MM.1S (cell line): ENCODE data around the gene C12orf75.

Experiments used
- DNase-seq: peaks from one replicate; pipeline ENCODE4 v3.0.0-alpha.2; 2015
- H2AFZ ChIP-seq: fragments of 300-600 bp; sonication (generic); 2 replicates; pipeline ENCODE4 v1.6.0; 2016; ENCODE audit warnings: antibody characterized with exemption, low read length
- H3F3A ChIP-seq: fragments of 300-600 bp; sonication (generic); 2 replicates; pipeline ENCODE4 v1.6.1; 2016; ENCODE audit warnings: mild to moderate bottlenecking, antibody characterized with exemption, low read length, moderate library complexity, mixed read lengths; ENCODE audit not compliant: insufficient read depth
- H3K27ac ChIP-seq: fragments of 300-600 bp; sonication (generic); 2 replicates; pipeline ENCODE4 v1.5.1; 2016; ENCODE audit warnings: mild to moderate bottlenecking, low read length
- H3K27me3 ChIP-seq: fragments of 300-600 bp; sonication (generic); replicated peaks from 2 replicates; pipeline ENCODE4 v1.6.0; 2016; ENCODE audit warnings: low read length; ENCODE audit not compliant: insufficient read depth
- H3K36me3 ChIP-seq: fragments of 300-600 bp; sonication (generic); replicated peaks from 2 replicates; pipeline ENCODE4 v1.6.1; 2016; ENCODE audit warnings: mild to moderate bottlenecking, low read length, mixed read lengths; ENCODE audit not compliant: insufficient read depth
- H3K4me1 ChIP-seq: fragments of 300-600 bp; sonication (generic); 2 replicates; pipeline ENCODE4 v1.6.1; 2016; ENCODE audit warnings: low read length, mixed read lengths
- H3K4me2 ChIP-seq: fragments of 300-600 bp; sonication (generic); 2 replicates; pipeline ENCODE4 v1.6.0; 2016; ENCODE audit warnings: low read depth, low read length
- H3K4me3 ChIP-seq: fragments of 300-600 bp; sonication (generic); 2 replicates; pipeline ENCODE4 v1.5.1; 2016; ENCODE audit warnings: low read length, mixed read lengths
- H3K79me2 ChIP-seq: fragments of 300-600 bp; sonication (generic); 2 replicates; pipeline ENCODE4 v1.6.1; 2016; ENCODE audit warnings: mixed run types, low read length, mixed read lengths
- H3K9ac ChIP-seq: fragments of 300-600 bp; sonication (generic); 2 replicates; pipeline ENCODE4 v1.6.1; 2016; ENCODE audit warnings: low read length, mixed read lengths
- H3K9me2 ChIP-seq: fragments of 300-600 bp; sonication (generic); replicated peaks from 2 replicates; pipeline ENCODE4 v1.6.1; 2016; ENCODE audit warnings: mild to moderate bottlenecking, low read length, mixed read lengths; ENCODE audit not compliant: insufficient read depth
- H3K9me3 ChIP-seq: fragments of 300-600 bp; sonication (generic); replicated peaks from 2 replicates; pipeline ENCODE4 v1.6.1; 2016; ENCODE audit warnings: mild to moderate bottlenecking, low read length, mixed read lengths; ENCODE audit not compliant: insufficient read depth
- H4K20me1 ChIP-seq: fragments of 300-600 bp; sonication (generic); 2 replicates; pipeline ENCODE4 v1.6.1; 2016; ENCODE audit warnings: mild to moderate bottlenecking, low read length, moderate library complexity, mixed read lengths; ENCODE audit not compliant: insufficient read depth
- EZH2 ChIP-seq: fragments of 300-600 bp; sonication (generic); optimal IDR thresholded peaks from 2 replicates; pipeline ENCODE3; 2017; ENCODE audit warnings: low read depth, mild to moderate bottlenecking, antibody characterized with exemption, low read length, mixed read lengths
- EZH2phosphoT487 ChIP-seq: fragments of 300-600 bp; sonication (generic); IDR thresholded peaks from 2 replicates; pipeline ENCODE4 v1.6.1; 2018; ENCODE audit warnings: antibody characterized with exemption, low read length
- TF ChIP-seq, protein P1 (sequence below): fragments of 300-600 bp; sonication (generic); IDR thresholded peaks from 2 replicates; pipeline ENCODE4 v1.5.1; 2016; ENCODE audit warnings: antibody characterized with exemption, low read length, mixed read lengths

The C12orf75 gene

DNA sequence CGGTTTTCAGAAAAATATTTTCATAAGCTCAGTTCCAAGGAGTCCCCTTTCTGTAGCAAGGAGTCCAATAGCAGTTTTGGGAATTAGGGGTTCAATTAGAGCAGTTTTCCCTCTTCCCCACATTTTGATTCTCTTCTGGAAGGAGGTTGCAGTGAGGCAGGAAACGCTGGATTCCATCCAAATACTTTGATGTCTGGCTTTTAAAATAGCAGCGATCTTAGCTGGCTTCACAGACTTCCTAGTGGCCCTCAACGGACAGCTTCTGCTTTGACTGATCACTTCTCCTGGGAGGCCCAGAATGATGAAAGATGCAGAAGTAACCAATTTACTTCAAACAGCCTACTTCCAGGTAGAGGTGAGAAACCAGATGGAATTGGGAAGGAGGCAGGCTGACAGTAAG lies 63.1 kb downstream of the C12orf75 start:
- no peaks in the 10 kb centered on the region for H3K27me3 ChIP-seq
- H4K20me1 ChIP-seq, result no peaks in the 10 kb centered on the region
- no peak overlapping the region for H3K4me3 ChIP-seq
- H3K4me1 ChIP-seq, result no peaks in the 10 kb centered on the region
- no peak overlapping the region for H2AFZ ChIP-seq
- no peaks in the 10 kb centered on the region for H3K36me3 ChIP-seq
- H3K79me2 ChIP-seq, result no peaks in the 10 kb centered on the region
- H3K4me2 ChIP-seq, result no peak overlapping the region
- H3K9me3 ChIP-seq, result no peaks in the 10 kb centered on the region
- DNase-seq, result no peak
- no peak overlapping the region for H3K27ac ChIP-seq
- H3K9me2 ChIP-seq, result no peaks in the 10 kb centered on the region
- TF ChIP-seq, protein P1, sequence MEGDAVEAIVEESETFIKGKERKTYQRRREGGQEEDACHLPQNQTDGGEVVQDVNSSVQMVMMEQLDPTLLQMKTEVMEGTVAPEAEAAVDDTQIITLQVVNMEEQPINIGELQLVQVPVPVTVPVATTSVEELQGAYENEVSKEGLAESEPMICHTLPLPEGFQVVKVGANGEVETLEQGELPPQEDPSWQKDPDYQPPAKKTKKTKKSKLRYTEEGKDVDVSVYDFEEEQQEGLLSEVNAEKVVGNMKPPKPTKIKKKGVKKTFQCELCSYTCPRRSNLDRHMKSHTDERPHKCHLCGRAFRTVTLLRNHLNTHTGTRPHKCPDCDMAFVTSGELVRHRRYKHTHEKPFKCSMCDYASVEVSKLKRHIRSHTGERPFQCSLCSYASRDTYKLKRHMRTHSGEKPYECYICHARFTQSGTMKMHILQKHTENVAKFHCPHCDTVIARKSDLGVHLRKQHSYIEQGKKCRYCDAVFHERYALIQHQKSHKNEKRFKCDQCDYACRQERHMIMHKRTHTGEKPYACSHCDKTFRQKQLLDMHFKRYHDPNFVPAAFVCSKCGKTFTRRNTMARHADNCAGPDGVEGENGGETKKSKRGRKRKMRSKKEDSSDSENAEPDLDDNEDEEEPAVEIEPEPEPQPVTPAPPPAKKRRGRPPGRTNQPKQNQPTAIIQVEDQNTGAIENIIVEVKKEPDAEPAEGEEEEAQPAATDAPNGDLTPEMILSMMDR, result no peak
- TF ChIP-seq EZH2 (no peak), EZH2phosphoT487 (no peak)
- H3F3A ChIP-seq, result no peaks in the 10 kb centered on the region
- no peak overlapping the region for H3K9ac ChIP-seq

DNA sequence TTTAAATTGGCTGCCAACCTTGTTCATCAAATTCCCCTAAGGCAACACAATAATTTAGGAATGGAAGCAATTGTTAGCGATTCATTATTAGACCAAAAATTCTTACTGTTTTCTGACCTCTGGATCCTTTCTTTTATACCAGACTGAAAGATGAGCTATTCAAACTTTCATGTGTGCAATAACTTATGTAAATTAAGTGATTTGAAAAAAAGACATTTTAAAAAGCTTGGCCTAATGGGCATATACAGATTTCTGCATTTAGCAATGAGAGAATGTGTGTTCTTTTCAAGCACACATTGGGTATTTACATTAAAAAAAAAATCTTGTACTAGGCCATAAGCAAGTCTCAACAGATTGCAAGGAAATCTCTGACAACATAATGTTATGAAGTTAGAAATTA lies 65.5 kb downstream of the C12orf75 start:
- H3K4me1 ChIP-seq, result no peaks in the 10 kb centered on the region
- H3K36me3 ChIP-seq, result no peaks in the 10 kb centered on the region
- no peaks in the 10 kb centered on the region for H4K20me1 ChIP-seq
- H3K27ac ChIP-seq, result no peak overlapping the region
- H2AFZ ChIP-seq, result no peak overlapping the region
- no peaks in the 10 kb centered on the region for H3F3A ChIP-seq
- no peak overlapping the region for H3K9ac ChIP-seq
- H3K4me3 ChIP-seq, result no peak overlapping the region
- DNase-seq, result no peak
- H3K4me2 ChIP-seq, result no peak overlapping the region
- H3K27me3 ChIP-seq, result no peaks in the 10 kb centered on the region
- TF ChIP-seq, protein P1, result no peak
- no peak for TF ChIP-seq EZH2phosphoT487
- TF ChIP-seq EZH2, result no peak
- H3K9me3 ChIP-seq, result no peaks in the 10 kb centered on the region
- no peaks in the 10 kb centered on the region for H3K9me2 ChIP-seq
- H3K79me2 ChIP-seq, result no peaks in the 10 kb centered on the region

DNA sequence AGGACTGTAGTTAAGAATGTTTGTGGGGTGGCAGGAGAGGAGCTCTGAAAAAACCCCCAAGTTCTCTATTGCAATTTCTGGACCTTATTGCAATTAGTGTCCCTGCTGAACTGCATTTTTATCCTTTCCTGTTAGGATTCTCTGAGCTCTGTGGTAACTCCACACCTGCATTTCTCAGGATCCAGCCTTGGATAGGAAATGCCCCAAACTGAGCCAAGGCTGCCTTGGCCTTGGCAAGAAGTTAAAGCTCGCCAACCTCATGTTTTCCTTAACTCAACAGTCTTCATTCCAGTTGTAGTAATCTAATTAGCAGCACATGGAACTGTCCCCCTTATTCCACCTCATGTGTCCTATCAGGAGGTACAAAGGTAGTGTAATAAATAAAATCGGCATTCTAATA lies 66.5 kb downstream of the C12orf75 start:
- no peaks in the 10 kb centered on the region for H3K27me3 ChIP-seq
- H4K20me1 ChIP-seq, result no peaks in the 10 kb centered on the region
- no peaks in the 10 kb centered on the region for H3K4me1 ChIP-seq
- H3K9ac ChIP-seq, result no peak overlapping the region
- H2AFZ ChIP-seq, result no peak overlapping the region
- no peak overlapping the region for H3K27ac ChIP-seq
- no peaks in the 10 kb centered on the region for H3K9me3 ChIP-seq
- TF ChIP-seq, protein P1, result no peak
- no peak for TF ChIP-seq EZH2phosphoT487
- no peak for TF ChIP-seq EZH2
- H3K36me3 ChIP-seq, result no peaks in the 10 kb centered on the region
- no peaks in the 10 kb centered on the region for H3K9me2 ChIP-seq
- H3F3A ChIP-seq, result no peaks in the 10 kb centered on the region
- H3K4me3 ChIP-seq, result no peak overlapping the region
- H3K79me2 ChIP-seq, result no peaks in the 10 kb centered on the region
- DNase-seq, result no peak
- H3K4me2 ChIP-seq, result no peak overlapping the region
